Stimulated activated CD8-positive, alpha-beta memory T cell treated with anti-CD3 and anti-CD28 coated beads, Interleukin-4, amount 100 ng/mL, for 24 hours (primary cell): ENCODE measurements around the gene FRAS1.

Experiments used
- DNase-seq: peaks from one replicate; pipeline ENCODE4 v3.0.0-alpha.2; 2020; ENCODE audit warnings: low read depth

Gene FRAS1

DNA sequence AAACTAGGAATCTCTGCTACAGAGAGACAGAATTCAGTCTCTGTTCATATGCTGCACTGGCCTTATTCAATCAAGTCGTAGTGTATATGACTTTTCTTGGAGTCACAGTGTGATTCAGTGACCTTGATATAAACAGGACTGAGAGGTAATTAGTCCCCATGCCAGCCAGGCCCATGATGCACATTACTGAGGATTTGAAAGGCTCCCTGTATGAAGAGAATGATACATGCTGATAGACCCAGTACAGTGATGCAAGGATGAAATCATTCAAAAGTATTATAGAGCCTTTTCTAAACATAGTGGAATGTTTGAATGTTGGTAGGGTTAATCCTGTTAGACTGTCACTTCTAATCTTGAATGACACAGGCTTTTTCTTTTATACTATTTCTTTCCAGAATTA lies 528.5 kb downstream of the FRAS1 start:
- DNase-seq: no peak

DNA sequence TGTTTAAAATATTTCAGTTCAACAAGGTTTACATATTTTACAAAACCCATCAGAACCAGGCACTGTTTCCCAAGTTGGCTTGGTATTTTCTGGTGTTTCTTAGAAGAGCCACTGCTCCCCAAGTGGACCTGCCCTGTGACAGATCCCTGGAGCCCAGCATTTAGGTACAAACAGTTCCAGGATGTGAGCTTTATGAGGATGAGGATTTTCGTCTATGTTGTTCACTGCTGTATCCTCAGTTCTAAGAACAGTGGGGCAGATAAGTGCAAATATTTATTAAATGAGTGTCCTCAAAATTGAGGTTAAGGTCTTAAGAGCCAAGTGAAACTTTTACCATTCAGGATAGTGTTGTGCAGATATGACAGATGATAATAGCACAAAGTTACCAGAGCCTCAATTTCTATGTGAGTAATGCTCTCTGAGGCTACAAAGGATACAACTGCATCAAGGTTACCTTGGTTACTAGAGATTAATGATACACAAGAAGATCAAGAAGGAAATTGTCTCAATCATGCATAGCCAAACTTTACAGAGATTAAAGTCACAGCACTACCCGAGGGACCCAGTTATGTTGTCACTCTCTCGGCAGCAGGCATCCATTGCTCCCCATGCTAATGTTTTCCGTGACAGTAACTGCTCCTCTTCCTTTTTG lies 531.9 kb downstream of the FRAS1 start:
- no peak for DNase-seq

DNA sequence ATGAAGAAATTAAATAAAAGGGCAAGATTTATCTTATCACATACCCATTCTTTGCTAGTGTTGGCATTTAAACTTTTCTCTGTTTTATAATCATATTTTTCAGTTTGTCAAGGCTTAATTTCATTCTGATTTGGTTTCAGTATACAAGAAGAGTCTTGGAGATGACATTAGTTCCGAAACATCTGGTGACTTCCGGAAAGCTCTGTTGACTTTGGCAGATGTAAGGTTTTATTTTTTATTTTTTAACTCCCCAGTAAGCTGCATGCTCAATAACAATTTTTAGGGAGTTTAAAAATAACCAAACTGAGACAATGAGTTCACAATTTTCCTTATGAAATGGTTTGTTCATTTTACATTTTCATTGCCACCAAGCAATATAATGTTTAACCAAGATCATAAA lies 534.3 kb downstream of the FRAS1 start:
- no peak for DNase-seq

DNA sequence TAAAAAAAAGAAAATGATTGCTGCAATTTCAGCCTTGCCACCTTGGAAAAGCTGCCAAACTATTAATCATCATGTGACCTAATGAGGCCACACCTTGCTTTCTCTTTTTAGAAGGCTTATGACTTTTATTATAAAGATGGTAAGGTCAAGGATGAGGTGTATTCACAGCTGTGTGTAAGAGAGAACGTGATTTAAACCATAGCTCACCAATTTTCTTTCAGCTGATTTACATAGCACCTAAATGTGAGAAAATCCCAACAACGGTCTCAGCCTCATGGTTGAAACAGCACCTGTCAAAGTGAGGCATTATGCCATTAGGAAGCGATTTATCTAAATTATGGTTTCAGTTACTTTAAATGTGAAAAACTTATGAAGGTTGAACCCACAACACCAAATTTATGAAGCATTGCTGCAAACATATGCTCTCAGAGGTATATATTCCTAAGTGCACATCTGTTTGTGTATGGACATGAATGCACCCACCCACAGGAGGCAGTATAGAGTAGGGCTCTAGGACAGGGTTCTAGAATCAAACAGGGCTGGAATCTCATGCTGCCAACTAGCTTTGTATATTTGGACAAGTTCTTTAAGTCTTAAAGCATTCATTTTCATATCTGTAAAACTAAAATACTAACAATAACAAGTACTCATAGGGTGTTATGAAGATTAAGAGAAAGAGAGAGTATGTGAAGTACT lies 535.1 kb downstream of the FRAS1 start:
- no peak for DNase-seq
